Measurements from ENCODE around the gene PCDHGB6.
A peak's percentile ranks its signal among the peaks of the same experiment; 100 is the strongest.
"Not testable (repeated sequence)": the region's sequence is repeated elsewhere in the genome, so short reads cannot be mapped to it uniquely, and the experiment has no call there.

PCDHGB6 gene

DNA sequence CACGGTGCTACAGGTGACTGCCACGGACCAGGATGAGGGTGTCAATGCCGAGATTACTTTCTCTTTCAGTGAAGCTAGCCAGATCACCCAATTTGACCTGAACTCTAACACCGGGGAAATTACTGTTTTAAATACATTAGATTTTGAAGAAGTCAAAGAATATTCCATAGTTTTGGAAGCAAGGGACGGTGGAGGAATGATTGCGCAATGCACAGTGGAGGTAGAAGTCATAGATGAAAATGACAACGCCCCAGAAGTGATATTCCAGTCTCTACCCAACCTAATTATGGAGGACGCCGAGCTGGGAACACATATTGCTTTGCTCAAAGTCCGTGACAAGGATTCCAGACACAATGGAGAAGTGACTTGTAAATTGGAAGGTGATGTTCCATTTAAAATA, 19.2 kb upstream of the PCDHGB6 start:
- DNase-seq (ENCODE audit: low spot score), result no peak

DNA sequence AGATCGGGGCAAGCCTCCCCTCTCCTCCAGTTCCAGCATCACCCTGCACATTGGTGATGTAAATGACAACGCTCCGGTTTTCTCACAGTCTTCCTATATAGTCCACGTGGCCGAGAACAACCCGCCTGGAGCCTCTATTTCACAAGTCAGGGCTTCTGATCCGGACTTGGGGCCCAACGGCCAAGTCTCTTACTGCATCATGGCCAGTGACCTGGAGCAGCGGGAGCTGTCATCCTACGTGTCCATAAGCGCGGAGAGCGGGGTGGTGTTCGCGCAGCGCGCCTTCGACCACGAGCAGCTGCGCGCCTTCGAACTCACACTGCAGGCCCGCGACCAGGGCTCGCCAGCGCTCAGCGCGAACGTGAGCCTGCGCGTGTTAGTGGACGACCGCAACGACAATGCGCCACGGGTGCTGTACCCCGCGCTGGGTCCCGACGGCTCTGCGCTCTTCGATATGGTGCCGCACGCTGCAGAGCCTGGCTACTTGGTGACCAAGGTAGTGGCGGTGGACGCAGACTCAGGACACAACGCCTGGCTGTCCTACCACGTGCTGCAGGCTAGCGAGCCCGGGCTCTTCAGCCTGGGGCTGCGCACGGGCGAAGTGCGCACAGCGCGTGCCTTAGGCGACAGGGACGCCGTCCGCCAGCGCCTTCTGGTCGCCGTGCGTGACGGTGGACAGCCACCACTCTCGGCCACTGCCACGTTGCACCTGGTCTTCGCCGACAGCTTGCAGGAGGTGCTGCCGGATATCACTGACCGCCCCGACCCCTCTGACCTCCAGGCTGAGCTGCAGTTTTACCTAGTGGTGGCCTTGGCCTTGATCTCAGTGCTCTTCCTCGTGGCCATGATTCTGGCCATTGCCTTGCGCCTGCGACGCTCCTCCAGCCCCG, 18.4 kb upstream of the PCDHGB6 start:
- DNase-seq (ENCODE audit: low spot score), result no peak

DNA sequence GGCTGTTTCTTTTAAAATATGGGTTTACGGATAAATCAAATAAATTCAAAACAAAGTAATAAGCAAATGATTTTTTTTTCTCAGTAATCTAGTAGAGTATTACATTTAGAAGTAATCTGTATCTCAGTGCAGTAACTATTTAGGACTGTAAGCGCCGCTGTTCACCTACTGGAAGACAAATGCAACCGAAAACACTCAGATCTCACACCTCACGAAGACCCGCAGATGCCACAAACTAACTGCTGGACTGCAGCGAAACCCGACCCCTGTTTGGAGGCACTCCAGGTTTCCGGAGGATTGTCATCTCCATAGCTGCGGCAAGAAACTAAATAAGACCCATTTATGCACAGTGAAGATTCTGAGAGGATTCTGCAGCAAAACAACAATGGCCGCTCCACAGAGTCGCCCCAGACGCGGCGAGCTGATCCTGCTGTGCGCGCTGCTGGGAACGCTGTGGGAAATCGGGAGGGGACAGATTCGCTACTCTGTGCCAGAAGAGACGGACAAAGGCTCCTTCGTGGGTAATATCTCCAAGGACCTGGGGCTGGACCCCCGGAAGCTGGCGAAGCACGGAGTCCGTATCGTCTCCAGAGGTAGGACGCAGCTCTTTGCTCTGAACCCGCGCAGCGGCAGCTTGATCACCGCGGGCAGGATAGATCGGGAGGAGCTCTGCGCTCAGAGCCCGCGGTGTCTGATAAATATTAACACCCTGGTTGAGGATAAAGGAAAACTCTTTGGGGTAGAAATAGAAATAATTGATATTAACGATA, 15.2 kb upstream of the PCDHGB6 start, which contains the start of gene PCDHGA8:
TSS of gene PCDHGA8 (plus strand) at position 205 of the 770 bp plus-strand sequence. CDS start at position 386, 181 bp downstream.
- no peak for DNase-seq (ENCODE audit: low spot score)

DNA sequence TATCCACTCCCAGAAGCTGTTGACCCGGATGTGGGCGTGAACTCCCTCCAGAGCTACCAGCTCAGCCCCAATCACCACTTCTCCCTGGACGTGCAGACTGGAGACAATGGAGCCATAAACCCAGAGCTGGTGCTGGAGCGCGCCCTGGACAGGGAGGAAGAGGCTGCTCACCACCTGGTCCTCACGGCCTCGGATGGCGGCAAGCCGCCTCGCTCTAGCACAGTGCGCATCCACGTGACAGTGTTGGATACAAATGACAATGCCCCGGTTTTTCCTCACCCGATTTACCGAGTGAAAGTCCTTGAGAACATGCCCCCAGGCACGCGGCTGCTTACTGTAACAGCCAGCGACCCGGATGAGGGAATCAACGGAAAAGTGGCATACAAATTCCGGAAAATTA, 14.6 kb upstream of the PCDHGB6 start:
- no peak for DNase-seq (ENCODE audit: low spot score)

DNA sequence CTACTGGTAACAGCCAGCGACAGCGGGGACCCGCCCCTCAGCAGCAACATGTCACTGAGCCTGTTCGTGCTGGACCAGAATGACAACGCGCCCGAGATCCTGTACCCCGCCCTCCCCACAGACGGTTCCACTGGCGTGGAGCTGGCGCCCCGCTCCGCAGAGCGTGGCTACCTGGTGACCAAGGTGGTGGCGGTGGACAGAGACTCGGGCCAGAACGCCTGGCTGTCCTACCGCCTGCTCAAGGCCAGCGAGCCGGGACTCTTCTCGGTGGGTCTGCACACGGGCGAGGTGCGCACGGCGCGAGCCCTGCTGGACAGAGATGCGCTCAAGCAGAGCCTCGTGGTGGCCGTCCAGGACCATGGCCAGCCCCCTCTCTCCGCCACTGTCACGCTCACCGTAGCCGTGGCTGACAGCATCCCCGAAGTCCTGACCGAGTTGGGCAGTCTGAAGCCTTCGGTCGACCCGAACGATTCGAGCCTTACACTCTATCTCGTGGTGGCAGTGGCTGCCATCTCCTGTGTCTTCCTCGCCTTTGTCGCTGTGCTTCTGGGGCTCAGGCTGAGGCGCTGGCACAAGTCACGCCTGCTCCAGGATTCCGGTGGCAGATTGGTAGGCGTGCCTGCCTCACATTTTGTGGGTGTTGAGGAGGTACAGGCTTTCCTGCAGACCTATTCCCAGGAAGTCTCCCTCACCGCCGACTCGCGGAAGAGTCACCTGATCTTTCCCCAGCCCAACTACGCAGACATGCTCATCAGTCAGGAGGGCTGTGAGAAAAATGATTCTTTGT, 13.2 kb upstream of the PCDHGB6 start:
- not testable (repeated sequence) for DNase-seq (ENCODE audit: low spot score)

DNA sequence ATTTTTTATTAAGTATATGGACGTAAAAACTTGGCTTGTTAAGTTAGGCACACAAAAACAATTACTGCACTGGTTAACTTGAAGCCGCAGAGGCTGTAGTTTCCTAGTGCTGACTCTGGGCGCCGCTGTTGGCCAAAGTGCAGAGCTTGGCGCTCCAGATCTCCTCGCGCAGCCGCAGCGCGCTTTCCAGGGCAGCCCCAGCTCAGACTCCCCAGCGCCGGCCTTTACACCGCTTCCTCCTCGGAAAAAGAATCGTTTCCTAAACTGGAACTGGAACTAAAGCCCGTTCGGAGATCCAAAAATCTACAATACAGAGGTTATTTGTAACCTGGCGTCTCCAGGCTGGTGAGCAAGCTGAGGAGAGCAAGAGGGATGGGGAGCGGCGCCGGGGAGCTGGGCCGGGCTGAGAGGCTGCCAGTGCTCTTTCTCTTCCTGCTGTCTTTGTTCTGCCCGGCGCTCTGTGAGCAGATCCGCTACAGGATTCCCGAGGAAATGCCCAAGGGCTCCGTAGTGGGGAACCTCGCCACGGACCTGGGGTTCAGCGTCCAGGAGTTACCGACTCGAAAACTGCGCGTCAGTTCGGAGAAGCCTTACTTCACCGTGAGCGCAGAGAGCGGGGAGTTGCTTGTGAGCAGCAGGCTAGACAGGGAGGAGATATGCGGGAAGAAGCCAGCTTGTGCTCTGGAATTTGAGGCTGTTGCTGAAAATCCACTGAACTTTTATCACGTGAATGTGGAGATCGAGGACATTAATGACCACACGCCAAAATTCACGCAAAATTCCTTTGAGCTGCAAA, 9.9 kb upstream of the PCDHGB6 start, which contains the start of gene PCDHGB5:
TSS of gene PCDHGB5 (plus strand) at position 192 of the 796 bp plus-strand sequence. CDS start at position 373, 181 bp downstream.
- DNase-seq (ENCODE audit: low spot score), result peak; percentile 80

DNA sequence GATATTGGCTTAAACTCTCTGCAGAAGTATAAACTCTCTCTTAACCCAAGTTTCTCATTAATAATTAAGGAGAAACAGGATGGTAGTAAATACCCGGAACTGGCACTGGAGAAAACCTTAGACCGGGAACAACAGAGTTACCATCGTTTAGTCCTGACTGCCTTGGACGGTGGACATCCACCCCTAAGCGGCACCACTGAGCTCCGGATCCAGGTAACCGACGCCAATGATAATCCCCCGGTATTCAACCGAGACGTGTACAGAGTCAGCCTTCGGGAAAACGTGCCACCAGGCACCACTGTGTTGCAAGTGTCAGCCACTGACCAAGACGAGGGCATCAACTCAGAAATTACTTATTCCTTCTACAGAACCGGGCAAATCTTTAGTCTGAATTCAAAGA, 9.2 kb upstream of the PCDHGB6 start:
- DNase-seq (ENCODE audit: low spot score), result no peak

DNA sequence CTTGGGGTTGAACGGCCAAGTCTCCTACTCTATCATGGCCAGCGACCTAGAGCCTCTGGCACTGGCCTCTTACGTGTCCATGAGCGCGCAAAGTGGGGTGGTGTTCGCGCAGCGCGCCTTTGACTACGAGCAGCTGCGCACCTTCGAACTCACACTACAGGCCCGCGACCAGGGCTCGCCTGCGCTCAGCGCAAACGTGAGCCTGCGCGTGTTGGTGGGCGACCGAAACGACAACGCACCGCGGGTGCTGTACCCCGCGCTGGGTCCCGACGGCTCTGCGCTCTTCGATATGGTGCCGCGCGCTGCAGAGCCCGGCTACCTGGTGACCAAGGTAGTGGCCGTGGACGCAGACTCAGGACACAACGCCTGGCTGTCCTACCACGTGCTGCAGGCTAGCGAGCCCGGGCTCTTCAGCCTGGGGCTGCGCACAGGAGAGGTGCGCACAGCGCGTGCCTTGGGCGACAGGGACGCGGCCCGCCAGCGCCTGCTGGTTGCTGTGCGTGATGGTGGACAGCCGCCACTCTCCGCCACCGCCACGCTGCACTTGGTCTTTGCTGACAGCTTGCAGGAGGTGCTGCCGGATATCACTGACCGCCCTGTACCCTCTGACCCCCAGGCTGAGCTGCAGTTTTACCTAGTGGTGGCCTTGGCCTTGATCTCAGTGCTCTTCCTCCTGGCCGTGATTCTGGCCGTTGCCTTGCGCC, 8.1 kb upstream of the PCDHGB6 start:
- DNase-seq (ENCODE audit: low spot score), result no peak

DNA sequence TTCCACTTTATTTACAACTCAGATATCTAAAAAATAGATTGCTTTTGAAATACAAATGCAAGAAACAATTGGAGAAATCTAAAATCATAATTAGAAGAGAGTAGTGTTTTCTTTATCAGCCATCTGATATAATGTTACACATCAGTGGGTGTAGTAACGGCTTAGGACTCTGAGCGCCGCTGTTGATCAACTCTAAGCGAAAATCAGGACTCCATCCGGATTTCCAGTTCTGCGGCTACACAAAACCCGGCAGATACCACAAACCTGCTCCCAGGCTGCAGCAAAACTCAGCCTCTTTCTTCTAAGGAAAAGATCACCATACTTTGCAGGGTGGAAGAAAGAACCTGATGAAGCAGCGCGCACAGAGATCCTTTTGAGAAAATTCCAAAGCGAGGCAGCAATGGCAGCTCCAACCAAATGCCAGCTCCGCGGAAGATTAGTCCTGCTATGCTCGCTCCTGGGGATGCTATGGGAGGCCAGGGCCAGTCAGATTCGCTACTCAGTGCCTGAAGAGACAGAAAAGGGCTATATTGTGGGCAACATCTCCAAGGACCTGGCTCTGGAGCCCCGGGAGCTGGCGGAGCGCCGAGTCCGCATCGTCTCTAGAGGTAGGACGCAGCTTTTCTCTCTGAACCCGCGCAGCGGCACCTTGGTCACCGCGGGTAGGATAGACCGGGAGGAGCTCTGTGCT, 5.1 kb upstream of the PCDHGB6 start, which contains the start of gene PCDHGA9:
TSS of gene PCDHGA9 (plus strand) at position 226 of the 691 bp plus-strand sequence. CDS start at position 401, 175 bp downstream.
- DNase-seq (ENCODE audit: low spot score), result no peak

DNA sequence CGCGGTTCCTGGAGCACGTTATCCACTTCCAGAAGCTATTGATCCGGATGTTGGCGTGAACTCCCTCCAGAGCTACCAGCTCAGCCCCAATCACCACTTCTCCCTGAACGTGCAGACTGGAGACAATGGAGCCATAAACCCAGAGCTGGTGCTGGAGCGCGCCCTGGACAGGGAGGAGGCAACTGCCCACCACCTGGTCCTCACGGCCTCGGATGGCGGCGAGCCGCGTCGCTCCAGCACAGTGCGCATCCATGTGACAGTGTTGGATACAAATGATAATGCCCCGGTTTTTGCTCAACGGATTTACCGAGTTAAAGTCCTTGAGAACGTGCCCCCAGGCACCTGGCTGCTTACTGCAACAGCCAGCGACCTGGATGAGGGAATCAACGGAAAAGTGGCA, 4.4 kb upstream of the PCDHGB6 start:
- DNase-seq (ENCODE audit: low spot score), result no peak

DNA sequence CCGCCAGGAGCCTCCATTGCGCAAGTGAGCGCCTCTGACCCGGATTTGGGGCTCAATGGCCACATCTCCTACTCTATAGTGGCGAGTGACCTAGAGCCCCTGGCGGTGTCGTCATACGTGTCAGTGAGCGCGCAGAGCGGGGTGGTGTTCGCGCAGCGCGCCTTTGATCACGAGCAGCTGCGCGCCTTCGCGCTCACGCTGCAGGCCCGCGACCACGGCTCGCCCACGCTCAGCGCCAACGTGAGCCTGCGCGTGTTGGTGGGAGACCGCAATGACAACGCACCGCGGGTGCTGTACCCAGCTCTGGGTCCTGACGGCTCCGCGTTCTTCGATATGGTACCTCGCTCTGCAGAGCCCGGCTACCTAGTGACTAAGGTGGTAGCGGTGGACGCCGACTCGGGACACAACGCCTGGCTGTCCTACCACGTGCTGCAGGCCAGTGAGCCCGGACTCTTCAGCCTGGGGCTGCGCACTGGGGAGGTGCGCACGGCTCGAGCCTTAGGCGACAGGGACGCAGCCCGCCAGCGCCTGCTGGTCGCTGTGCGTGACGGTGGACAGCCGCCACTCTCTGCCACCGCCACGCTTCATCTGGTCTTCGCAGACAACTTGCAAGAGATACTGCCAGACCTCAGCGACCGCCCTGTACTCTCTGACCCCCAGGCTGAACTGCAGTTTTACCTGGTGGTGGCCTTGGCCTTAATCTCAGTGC, 1.9 kb downstream of the PCDHGB6 start:
- no peak for DNase-seq (ENCODE audit: low spot score)

DNA sequence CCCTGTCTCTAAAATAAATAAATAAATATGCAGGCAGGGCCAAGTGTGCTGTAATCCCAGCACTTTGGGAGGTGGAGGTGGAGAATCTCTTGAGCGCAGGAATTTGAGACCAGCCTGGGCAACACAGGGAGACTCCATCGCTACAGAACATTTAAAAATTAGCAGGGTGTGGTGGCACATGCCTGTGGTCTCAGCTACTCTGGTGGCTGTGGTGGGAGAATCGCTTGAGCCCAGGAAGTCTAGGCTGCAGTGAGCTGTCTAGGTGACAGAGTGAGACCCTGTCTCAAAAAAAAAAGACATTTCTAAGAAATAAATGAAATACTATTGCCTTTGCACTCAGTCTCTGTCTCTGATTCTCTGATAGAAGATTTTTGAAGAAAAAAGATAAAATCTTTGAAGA, 3.8 kb downstream of the PCDHGB6 start:
- DNase-seq (ENCODE audit: low spot score), result no peak

DNA sequence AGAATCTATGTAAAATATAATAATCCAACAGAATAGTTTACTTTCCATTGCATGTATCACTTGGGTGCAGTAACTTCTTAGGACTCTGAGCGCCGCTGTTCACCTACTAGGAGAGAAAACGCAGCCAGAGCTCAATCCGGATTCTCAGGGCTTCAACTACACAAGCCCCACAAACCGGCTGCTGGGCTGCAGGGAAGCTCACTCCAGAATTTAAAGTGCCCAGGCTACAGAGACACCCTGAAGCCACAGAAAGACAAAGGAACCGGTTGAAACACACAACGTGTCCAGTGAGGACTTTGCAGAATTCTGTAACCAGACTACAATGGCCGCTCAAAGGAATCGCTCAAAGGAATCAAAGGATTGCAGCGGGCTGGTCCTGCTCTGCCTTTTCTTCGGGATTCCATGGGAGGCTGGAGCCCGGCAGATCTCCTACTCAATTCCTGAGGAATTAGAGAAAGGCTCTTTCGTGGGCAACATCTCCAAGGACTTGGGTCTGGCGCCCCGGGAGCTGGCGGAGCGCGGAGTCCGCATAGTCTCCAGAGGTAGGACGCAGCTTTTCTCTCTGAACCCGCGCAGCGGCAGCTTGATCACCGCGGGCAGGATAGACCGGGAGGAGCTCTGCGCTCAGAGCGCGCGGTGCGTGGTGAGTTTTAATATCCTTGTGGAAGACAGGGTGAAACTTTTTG, 5.2 kb downstream of the PCDHGB6 start, which contains the start of gene PCDHGA10:
TSS of gene PCDHGA10 (plus strand) at position 134 of the 686 bp plus-strand sequence. CDS start at position 323, 189 bp downstream.
- DNase-seq (ENCODE audit: low spot score), result peak; percentile 91

DNA sequence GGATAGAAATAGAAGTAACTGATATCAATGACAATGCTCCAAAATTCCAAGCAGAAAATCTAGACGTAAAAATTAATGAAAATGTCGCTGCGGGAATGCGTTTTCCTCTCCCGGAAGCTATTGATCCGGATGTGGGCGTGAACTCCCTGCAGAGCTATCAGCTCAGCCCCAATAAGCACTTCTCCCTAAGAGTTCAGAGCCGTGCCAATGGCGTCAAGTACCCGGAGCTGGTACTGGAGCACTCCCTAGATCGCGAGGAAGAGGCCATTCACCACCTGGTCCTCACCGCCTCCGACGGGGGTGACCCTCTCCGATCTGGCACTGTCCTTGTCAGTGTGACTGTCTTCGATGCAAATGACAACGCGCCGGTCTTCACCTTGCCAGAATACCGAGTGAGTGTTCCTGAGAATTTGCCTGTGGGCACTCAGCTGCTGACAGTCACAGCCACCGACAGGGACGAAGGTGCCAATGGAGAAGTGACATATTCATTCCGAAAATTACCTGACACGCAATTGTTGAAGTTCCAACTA, 5.8 kb downstream of the PCDHGB6 start:
- peak; percentile 88 for DNase-seq (ENCODE audit: low spot score)

DNA sequence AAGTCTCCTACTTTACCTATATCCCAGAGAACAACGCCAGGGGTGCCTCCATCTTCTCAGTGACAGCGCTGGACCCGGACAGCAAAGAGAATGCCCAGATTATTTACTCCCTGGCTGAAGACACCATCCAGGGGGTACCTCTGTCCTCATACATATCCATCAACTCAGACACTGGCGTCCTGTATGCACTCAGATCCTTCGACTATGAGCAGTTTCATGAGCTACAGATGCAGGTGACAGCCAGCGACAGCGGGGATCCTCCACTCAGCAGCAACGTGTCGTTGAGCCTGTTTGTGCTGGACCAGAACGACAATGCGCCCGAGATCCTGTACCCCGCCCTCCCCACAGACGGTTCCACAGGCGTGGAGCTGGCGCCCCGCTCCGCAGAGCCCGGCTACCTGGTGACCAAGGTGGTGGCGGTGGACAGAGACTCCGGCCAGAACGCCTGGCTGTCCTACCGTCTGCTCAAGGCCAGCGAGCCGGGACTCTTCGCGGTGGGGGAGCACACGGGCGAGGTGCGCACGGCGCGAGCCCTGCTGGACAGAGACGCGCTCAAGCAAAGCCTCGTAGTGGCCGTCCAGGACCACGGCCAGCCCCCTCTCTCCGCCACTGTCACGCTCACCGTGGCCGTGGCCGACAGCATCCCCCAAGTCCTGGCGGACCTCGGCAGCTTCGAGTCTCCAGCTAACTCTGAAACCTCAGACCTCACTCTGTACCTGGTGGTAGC, 6.9 kb downstream of the PCDHGB6 start:
- DNase-seq (ENCODE audit: low spot score), result not testable (repeated sequence)

DNA sequence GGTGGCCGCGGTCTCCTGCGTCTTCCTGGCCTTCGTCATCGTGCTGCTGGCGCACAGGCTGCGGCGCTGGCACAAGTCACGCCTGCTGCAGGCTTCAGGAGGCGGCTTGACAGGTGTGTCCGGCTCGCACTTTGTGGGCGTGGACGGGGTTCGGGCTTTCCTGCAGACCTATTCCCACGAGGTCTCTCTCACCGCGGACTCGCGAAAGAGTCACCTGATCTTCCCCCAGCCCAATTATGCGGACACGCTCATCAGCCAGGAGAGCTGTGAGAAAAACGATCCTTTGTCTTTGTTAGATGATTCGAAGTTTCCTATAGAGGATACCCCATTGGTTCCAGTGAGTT, 7.4 kb downstream of the PCDHGB6 start:
- DNase-seq (ENCODE audit: low spot score), result not testable (repeated sequence)

DNA sequence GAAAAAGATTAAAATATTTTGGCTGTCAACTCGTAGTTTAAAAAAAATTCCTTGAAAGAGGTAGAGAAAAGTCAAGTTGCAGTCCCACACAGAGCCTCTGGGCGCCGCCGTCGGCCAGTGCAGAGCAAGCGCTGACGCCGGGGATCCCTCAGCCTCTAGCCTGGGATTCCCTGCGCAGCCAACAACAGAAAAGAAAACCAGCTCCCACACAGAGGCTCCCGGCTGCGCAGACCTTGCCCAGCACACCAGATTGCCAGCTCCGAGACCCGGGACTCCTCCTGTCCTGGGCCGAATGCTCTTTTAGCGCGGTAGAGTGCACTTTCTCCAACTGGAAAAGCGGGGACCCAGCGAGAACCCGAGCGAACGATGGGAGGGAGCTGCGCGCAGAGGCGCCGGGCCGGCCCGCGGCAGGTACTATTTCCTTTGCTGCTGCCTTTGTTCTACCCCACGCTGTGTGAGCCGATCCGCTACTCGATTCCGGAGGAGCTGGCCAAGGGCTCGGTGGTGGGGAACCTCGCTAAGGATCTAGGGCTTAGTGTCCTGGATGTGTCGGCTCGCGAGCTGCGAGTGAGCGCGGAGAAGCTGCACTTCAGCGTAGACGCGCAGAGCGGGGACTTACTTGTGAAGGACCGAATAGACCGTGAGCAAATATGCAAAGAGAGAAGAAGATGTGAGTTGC, 9.8 kb downstream of the PCDHGB6 start, which contains the start of gene PCDHGB7:
TSS of gene PCDHGB7 (plus strand) at position 184 of the 679 bp plus-strand sequence. CDS start at position 367, 183 bp downstream.
- DNase-seq (ENCODE audit: low spot score), result not testable (repeated sequence)
